CD4-positive, alpha-beta memory T cell (primary cell): Measurements from ENCODE around the gene GNAI2. TPM values are rescaled to one million over a fixed set of nuclear protein-coding genes. Genes with fewer than 3 reads are reported as not detected.
"Not testable (repeated sequence)": the region's sequence is repeated elsewhere in the genome, so short reads cannot be mapped to it uniquely, and the experiment has no call there.

Experiments
- CTCF ChIA-PET: fragments of 350-600 bp; sonication (Branson Sonifier 250); formaldehyde crosslinking; loops from one replicate; lab custom pipeline; 2021; ENCODE audit warnings: inconsistent platforms; ENCODE audit not compliant: partially characterized antibody; lab: Charles Lee
- POLR2A ChIA-PET: fragments of 350-600 bp; sonication (Branson Sonifier 250); formaldehyde crosslinking; loops from one replicate; lab custom pipeline; 2021; ENCODE audit not compliant: partially characterized antibody; lab: Charles Lee
- DNase-seq, 5 donors: peaks; one replicate each; pipeline versions ENCODE4 v3.0.0 to v3.0.0-alpha.2; 2020 to 2022; ENCODE audit warnings: mixed read lengths in 1 of 5
- H3K27ac ChIP-seq: one replicate; pipeline ENCODE4 v1.7.0; 2013; ENCODE audit warnings: low read depth, low read length
- H3K27me3 ChIP-seq: 2 replicates; pipeline ENCODE4 v1.7.0; 2013; ENCODE audit warnings: mild to moderate bottlenecking, low read length, moderate library complexity; ENCODE audit not compliant: insufficient read depth
- H3K36me3 ChIP-seq: 2 replicates; pipeline ENCODE4 v1.7.0; 2013; ENCODE audit warnings: mild to moderate bottlenecking, low read length, moderate library complexity; ENCODE audit not compliant: insufficient read depth
- H3K4me1 ChIP-seq: 2 replicates; pipeline ENCODE4 v1.7.0; 2013; ENCODE audit warnings: mild to moderate bottlenecking, low read length, moderate library complexity; ENCODE audit not compliant: insufficient read depth
- H3K4me3 ChIP-seq, 2 donors: one replicate each; pipeline ENCODE4 v1.7.0; 2013; ENCODE audit warnings: low read length in 2 of 2, mild to moderate bottlenecking in 1 of 2
- H3K9me3 ChIP-seq, 2 donors: one replicate each; pipeline ENCODE4 v1.7.0; 2013; ENCODE audit warnings: low read length in 2 of 2, control low read depth in 1 of 2; ENCODE audit not compliant: control insufficient read depth in 1 of 2
- H3K27ac Mint-ChIP-seq, 7 donors: one replicate each; pipeline ENCODE4 v1.8.0; 2020 to 2021; ENCODE audit warnings: mixed read lengths in 7 of 7, mild to moderate bottlenecking in 6 of 7, inconsistent platforms in 3 of 7, moderate library complexity in 3 of 7
- H3K27me3 Mint-ChIP-seq, 2 donors: one replicate each; pipeline ENCODE4 v1.8.0; 2020 to 2021; ENCODE audit warnings: mixed read lengths in 2 of 2
- H3K36me3 Mint-ChIP-seq, 2 donors: one replicate each; pipeline ENCODE4 v1.8.0; 2020 to 2021; ENCODE audit warnings: mixed read lengths in 2 of 2, inconsistent platforms in 1 of 2, mild to moderate bottlenecking in 1 of 2
- H3K4me1 Mint-ChIP-seq, 4 donors: one replicate each; pipeline ENCODE4 v1.8.0; 2020 to 2021; ENCODE audit warnings: mixed read lengths in 4 of 4, mild to moderate bottlenecking in 1 of 4
- H3K4me3 Mint-ChIP-seq, 8 donors: one replicate each; pipeline ENCODE4 v1.8.0; 2020 to 2021; ENCODE audit warnings: mixed read lengths in 8 of 8, mild to moderate bottlenecking in 7 of 8, moderate library complexity in 6 of 8, inconsistent platforms in 3 of 8
- H3K9me3 Mint-ChIP-seq, 8 donors: one replicate each; pipeline ENCODE4 v1.8.0; 2020 to 2021; ENCODE audit warnings: mixed read lengths in 8 of 8, mild to moderate bottlenecking in 5 of 8, inconsistent platforms in 3 of 8, moderate library complexity in 1 of 8
- intact Hi-C: fragments of 100-400 bp; cut with micrococcal nuclease; formaldehyde crosslinking; loops from one replicate; pipeline ENCODE4 v1.15.1; 2023
- polyA plus RNA-seq, 2 donors: library from polyadenylated mRNA; unstranded; fragments of 300-500 nt; fragmentation: Illumina TruSeq; gene quantifications; one replicate each; pipeline ENCODE4 v1.2.3, GENCODE V29; 2021
- total RNA-seq, 2 experiments: library from RNA; stranded (reverse); gene quantifications; one replicate each; pipeline ENCODE4 v1.2.3, GENCODE V29; 2021

GNAI2 gene
- total and polyA plus RNA-seq, 4 experiments from 2014 or later: 292 to 615 (median 416) TPM

GRCh38 chr3:50284121-50284520 lies 48.1 kb downstream of the GNAI2 start:
- H3K27me3 ChIP-seq, H3K4me1 Mint-ChIP-seq, H3K4me1 ChIP-seq, H3K27me3 Mint-ChIP-seq, H3K9me3 Mint-ChIP-seq, H3K27ac ChIP-seq, H3K27ac Mint-ChIP-seq, H3K4me3 ChIP-seq, intact Hi-C loops, H3K9me3 ChIP-seq, H3K4me3 Mint-ChIP-seq, DNase-seq: not testable (repeated sequence)
- ChIA-PET POLR2A (interaction anchor here (1.3 kb wide), 1 partner anchor 21 kb away, joined by 3 read pairs; no protein-coding TSS in a partner anchor), CTCF (interaction anchor here (0.6 to 1.3 kb wide), 6 partner anchors 14 to 810 kb away, joined by 3 to 4 read pairs (median 3); no protein-coding TSS in a partner anchor)
- peaks cover 0 to 14% of the 10 kb centered on the region in 2 donors for H3K36me3 Mint-ChIP-seq
- peaks cover 12% of the 10 kb centered on the region for H3K36me3 ChIP-seq

- Mint-ChIP-seq H3K4me3 (no peak overlapping the region), H3K9me3 (no peaks in the 10 kb centered on the region), H3K27me3 (no peaks in the 10 kb centered on the region), H3K36me3 (peaks cover 0 to 25% of the 10 kb centered on the region in 2 donors), H3K27ac (no peak overlapping the region), H3K4me1 (peaks cover 4 to 12% (median 8%) of the 10 kb centered on the region in 4 donors)
- DNase-seq: peak in 1 of 5 donors; percentile 7
- intact Hi-C loops: no loop called here
- Histone ChIP-seq H3K27me3 (no peaks in the 10 kb centered on the region), H3K4me3 (no peak overlapping the region), H3K9me3 (no peaks in the 10 kb centered on the region), H3K36me3 (peaks cover 25% of the 10 kb centered on the region), H3K27ac (no peak overlapping the region), H3K4me1 (peaks cover 13% of the 10 kb centered on the region)
- POLR2A ChIA-PET: interaction anchor here (1.3 kb wide), 1 partner anchor 11 kb away, joined by 3 read pairs; no protein-coding TSS in a partner anchor
- CTCF ChIA-PET: no interaction called here
These were observed 50.6 kb downstream of the GNAI2 start for GRCh38 chr3:50286322-50287227.

GRCh38 chr3:50287262-50287661 lies 51.3 kb downstream of the GNAI2 start:
- Histone ChIP-seq H3K4me3 (no peak overlapping the region), H3K9me3 (no peaks in the 10 kb centered on the region), H3K4me1 (peaks cover 16% of the 10 kb centered on the region), H3K27ac (no peak overlapping the region), H3K27me3 (no peaks in the 10 kb centered on the region), H3K36me3 (peaks cover 25% of the 10 kb centered on the region)
- Mint-ChIP-seq H3K4me1 (peaks cover 5 to 16% (median 9%) of the 10 kb centered on the region in 4 donors), H3K4me3 (peak overlapping the region in 1 of 8 donors; percentile 25), H3K27me3 (no peaks in the 10 kb centered on the region), H3K9me3 (no peaks in the 10 kb centered on the region), H3K36me3 (peaks cover 0 to 25% of the 10 kb centered on the region in 2 donors), H3K27ac (peak overlapping the region in 1 of 7 donors; percentile 15)
- ChIA-PET POLR2A (interaction anchor here (1.3 kb wide), 1 partner anchor 10 kb away, joined by 3 read pairs; no protein-coding TSS in a partner anchor), CTCF (no interaction called here)
- no peak for DNase-seq
- intact Hi-C loops: no loop called here

- Histone ChIP-seq H3K27ac (no peak overlapping the region), H3K9me3 (no peaks in the 10 kb centered on the region), H3K27me3 (no peaks in the 10 kb centered on the region), H3K4me1 (peaks cover 24% of the 10 kb centered on the region), H3K4me3 (no peak overlapping the region), H3K36me3 (peaks cover 25% of the 10 kb centered on the region)
- H3K4me1 Mint-ChIP-seq: peaks cover 12 to 28% (median 18%) of the 10 kb centered on the region in 4 donors
- H3K27ac Mint-ChIP-seq: no peak overlapping the region
- peaks cover 0 to 1% (median 0%) of the 10 kb centered on the region in 8 donors for H3K9me3 Mint-ChIP-seq
- ChIA-PET CTCF (interaction anchor here (1.1 kb wide), 1 partner anchor 42 kb away, joined by 3 read pairs; no protein-coding TSS in a partner anchor), POLR2A (interaction anchor here (0.9 to 1.3 kb wide), 3 partner anchors 9 to 63 kb away, joined by 3 to 4 read pairs (median 3); partner anchors contain the start of genes HYAL3 and NAA80)
- intact Hi-C loops: no loop called here
- no peak overlapping the region for H3K4me3 Mint-ChIP-seq
- H3K27me3 Mint-ChIP-seq: no peaks in the 10 kb centered on the region
- peaks cover 0 to 25% of the 10 kb centered on the region in 2 donors for H3K36me3 Mint-ChIP-seq
- peak in 1 of 5 donors; percentile 37 for DNase-seq
These were observed 52.5 kb downstream of the GNAI2 start for GRCh38 chr3:50288387-50289007.

GRCh38 chr3:50289130-50289529 lies 53.1 kb downstream of the GNAI2 start:
- peaks cover 12 to 28% (median 18%) of the 10 kb centered on the region in 4 donors for H3K4me1 Mint-ChIP-seq
- CTCF ChIA-PET: interaction anchor here (1.1 to 1.3 kb wide), 3 partner anchors 35 to 64 kb away, joined by 3 to 6 read pairs (median 3); no protein-coding TSS in a partner anchor

GRCh38 chr3:50290161-50290641 lies 54.2 kb downstream of the GNAI2 start:
- no peak overlapping the region for H3K4me3 ChIP-seq
- peak overlapping the region in 3 of 8 donors; percentile 28 to 38 (median 29) for H3K4me3 Mint-ChIP-seq
- peak in 1 of 5 donors; percentile 40 for DNase-seq
- intact Hi-C loops: no loop called here
- H3K4me1 ChIP-seq: peaks cover 24% of the 10 kb centered on the region
- H3K36me3 Mint-ChIP-seq: peaks cover 0 to 25% of the 10 kb centered on the region in 2 donors
- H3K9me3 ChIP-seq: no peaks in the 10 kb centered on the region
- peaks cover 0 to 1% (median 0%) of the 10 kb centered on the region in 8 donors for H3K9me3 Mint-ChIP-seq
- no peaks in the 10 kb centered on the region for H3K27me3 ChIP-seq
- H3K4me1 Mint-ChIP-seq: peaks cover 12 to 28% (median 18%) of the 10 kb centered on the region in 4 donors
- no peak overlapping the region for H3K27ac ChIP-seq
- CTCF ChIA-PET: interaction anchor here (1.1 to 1.3 kb wide), 2 partner anchors 34 to 65 kb away, joined by 3 to 6 read pairs; no protein-coding TSS in a partner anchor
- peaks cover 25% of the 10 kb centered on the region for H3K36me3 ChIP-seq
- peak overlapping the region in 2 of 7 donors; percentile 4 to 23 for H3K27ac Mint-ChIP-seq
- H3K27me3 Mint-ChIP-seq: no peaks in the 10 kb centered on the region
- POLR2A ChIA-PET: interaction anchor here (1.3 kb wide), 1 partner anchor 9 kb away, joined by 4 read pairs; the partner anchor contains the start of genes HYAL3 and NAA80

More at GRCh38 chr3:50289130-50289529, 53.1 kb downstream of the GNAI2 start:
- peak in 1 of 5 donors; percentile 19 for DNase-seq
- no peaks in the 10 kb centered on the region for H3K9me3 ChIP-seq
- peaks cover 0 to 25% of the 10 kb centered on the region in 2 donors for H3K36me3 Mint-ChIP-seq
- intact Hi-C loops: no loop called here
- H3K27me3 ChIP-seq: no peaks in the 10 kb centered on the region
- peaks cover 0 to 1% (median 0%) of the 10 kb centered on the region in 8 donors for H3K9me3 Mint-ChIP-seq
- no peaks in the 10 kb centered on the region for H3K27me3 Mint-ChIP-seq
- H3K36me3 ChIP-seq: peaks cover 25% of the 10 kb centered on the region
- POLR2A ChIA-PET: interaction anchor here (0.9 to 1.0 kb wide), 2 partner anchors 10 to 64 kb away, joined by 3 to 4 read pairs; partner anchors contain the start of genes HYAL3 and NAA80
- H3K4me3 ChIP-seq: no peak overlapping the region
- H3K27ac ChIP-seq: no peak overlapping the region
- H3K27ac Mint-ChIP-seq: no peak overlapping the region
- peaks cover 24% of the 10 kb centered on the region for H3K4me1 ChIP-seq
- no peak overlapping the region for H3K4me3 Mint-ChIP-seq
